Pancreas (tissue), 10 donors: Measurements from ENCODE around the gene GPR171. TPM values are rescaled to one million over a fixed set of nuclear protein-coding genes. Genes with fewer than 3 reads are reported as not detected.

ENCODE experiments used
- ATAC-seq, 4 donors: fragments of 200-7000 bp; cut with Tn5 transposase; one replicate each; pipeline versions ENCODE4 v1.8.0 to v1.9.1; 2020; ENCODE audit warnings: mild to moderate bottlenecking in 4 of 4, moderate library complexity in 4 of 4
- DNase-seq, 6 donors: peaks; one replicate each; pipeline ENCODE4 v3.0.0-alpha.2; 2020
- FAIRE-seq: peaks from 2 replicates; lab custom pipeline; 2012; peaks lifted over from hg19 to GRCh38; lab: Jason Lieb, UNC
- H3K27ac ChIP-seq, 4 donors: fragments of 200-600 bp; sonication (generic); 1 replicate in 3 of 4; 2 replicates in 1 of 4; pipeline versions ENCODE4 v1.5.0 to v1.8.0; 2020
- H3K27me3 ChIP-seq, 4 donors: fragments of 200-600 bp; one replicate each; pipeline ENCODE4 v1.8.0; 2021
- H3K36me3 ChIP-seq, 3 donors: fragments of 200-600 bp; sonication (generic) in 1 of 3; one replicate each; pipeline versions ENCODE4 v1.5.0 to v1.8.0; 2020 to 2021
- H3K4me1 ChIP-seq, 3 donors: fragments of 200-600 bp; one replicate each; pipeline ENCODE4 v1.8.0; 2021
- H3K4me3 ChIP-seq, 4 donors: fragments of 200-600 bp; sonication (generic) in 2 of 4; one replicate each; pipeline versions ENCODE4 v1.5.0 to v1.8.0; 2020 to 2021
- H3K9me3 ChIP-seq, 4 donors: fragments of 200-600 bp; one replicate each; pipeline ENCODE4 v1.8.0; 2021
- WGBS, 2 donors: extraction: QIAGEN DNeasy Blood & Tissue Kit; methylation state at CpG; one replicate each; pipeline ENCODE4 v1.1.7; 2013; 5-methylcytosine and 5-hydroxymethylcytosine counted together
- intact Hi-C, 3 donors: fragments of 100-400 bp; cut with DNase I; formaldehyde crosslinking; loops; one replicate each; pipeline versions ENCODE4 v1.11.1 to v1.14.2; 2022
- polyA plus RNA-seq, 2 donors: library from polyadenylated mRNA; stranded (reverse); fragments of 200-250 nt; gene quantifications; one replicate each; pipeline ENCODE4 v1.2.3, GENCODE V29; 2013
- total RNA-seq, 6 donors: library from RNA; stranded (reverse); fragmentation: NEBNext Ultra II Directional in 4 of 6; extraction: Animal tissue kit (Norgen Biotek cat#: 25700) in 4 of 6; gene quantifications; one replicate each; pipeline versions ENCODE4 v1.2.1 to v1.2.4, GENCODE V29; 2021 to 2023
- TF ChIP-seq, protein P1 (sequence below), 4 donors: fragments of 200-600 bp; sonication (generic) in 3 of 4; IDR thresholded peaks; one replicate each; pipeline versions ENCODE4 v1.5.0 to v1.8.0; 2021; ENCODE audit warnings: antibody characterized with exemption in 4 of 4
- donor health status: healthy with polysubstance abuse.
- donor health status: DM: no; HTN: no; CAD: no; lungs with moderate emphysema.
- donor health status: DM: no; HTN: no; CAD: no.
- donor health status: control.
- donor health status: control.
- donor health status: Bipolar disorder and iron deficiency.
- donor health status: DM: yes; HTN: yes; CAD: no.
- donor health status: DM: no; HTN: no; CAD: no.
- donor health status: DM: no; HTN: no; CAD: no.
- donor health status: DM: yes; HTN: yes; CAD: no.

Gene GPR171
- total and polyA plus RNA-seq, 8 donors: 0.12 to 0.92 (median 0.19) TPM; not detected in 2

DNA sequence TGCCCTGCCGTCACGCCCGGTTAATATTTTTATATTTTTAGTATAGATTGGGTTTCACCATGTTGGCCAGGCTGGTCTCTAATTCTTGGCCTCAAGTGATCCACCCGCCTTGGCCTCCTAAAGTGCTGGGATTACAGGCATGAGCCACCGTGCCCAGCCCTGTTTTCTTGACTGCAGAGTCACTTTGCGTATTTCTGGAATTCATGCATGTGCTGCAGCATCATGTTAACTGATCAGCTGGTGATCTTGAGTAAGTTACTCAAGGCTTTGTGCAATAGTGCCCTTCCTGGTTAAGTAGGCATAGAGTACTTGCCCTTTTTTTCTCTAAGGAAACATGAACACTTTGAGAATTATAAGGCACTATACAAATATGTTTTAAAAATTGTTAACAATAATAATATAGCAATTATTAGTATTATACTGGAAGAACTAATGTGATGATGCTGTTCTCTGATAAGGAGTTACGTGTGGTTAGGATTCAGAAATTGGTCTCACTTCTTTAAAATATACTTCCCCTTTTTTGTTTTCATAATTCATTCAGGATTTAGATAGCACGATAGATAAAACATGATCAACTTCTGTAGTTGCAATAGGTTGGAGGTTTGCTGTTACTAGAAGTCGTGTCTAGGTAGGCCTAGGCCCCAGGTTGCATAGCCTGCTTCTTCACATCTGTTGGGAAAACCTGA, 33.6 kb downstream of the GPR171 start:
- H3K36me3 ChIP-seq: no peaks in the 10 kb centered on the region
- no peak for DNase-seq

DNA sequence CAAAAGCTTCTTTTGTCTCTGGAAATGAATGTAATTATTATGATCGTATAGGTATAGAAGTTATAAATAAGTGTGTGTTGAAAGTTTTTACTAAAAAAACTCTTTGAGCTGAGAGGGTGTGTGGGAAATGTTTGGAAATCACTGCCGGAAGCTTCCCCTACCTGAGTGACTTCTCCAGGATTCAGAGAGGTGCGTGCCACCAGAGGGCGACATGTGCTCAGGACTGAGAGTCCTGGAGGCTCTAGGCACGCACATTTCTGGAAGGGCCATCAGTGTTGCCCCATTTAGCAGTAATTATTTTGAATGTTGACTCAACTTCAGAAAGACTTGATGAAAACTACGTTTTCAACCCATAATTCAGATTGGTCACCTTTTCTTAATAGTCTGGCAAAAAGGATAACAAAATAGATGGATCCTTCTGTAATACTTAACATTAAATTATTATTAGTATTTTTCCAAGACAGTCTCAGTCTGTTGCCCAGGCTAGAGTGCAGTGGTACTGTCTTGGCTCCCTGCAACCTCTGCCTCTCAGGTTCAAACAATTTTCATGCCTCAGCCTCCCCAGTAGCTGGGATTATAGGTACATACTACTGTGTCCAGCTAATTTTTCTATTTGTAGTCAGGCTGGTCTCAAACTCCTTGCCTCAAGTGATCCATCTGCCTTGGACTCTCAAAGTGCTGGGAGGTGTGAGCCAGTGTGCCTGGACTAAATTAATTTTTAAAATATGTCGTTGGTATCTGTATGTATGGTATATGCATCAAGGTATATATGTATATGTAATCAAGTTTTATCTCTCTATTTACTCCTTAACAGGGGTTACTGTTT, 34.5 kb downstream of the GPR171 start:
- H3K27me3 ChIP-seq: no peaks in the 10 kb centered on the region
- no peaks in the 10 kb centered on the region for H3K9me3 ChIP-seq
- no peaks in the 10 kb centered on the region for H3K4me1 ChIP-seq
- FAIRE-seq: no peak
- H3K27ac ChIP-seq: no peak overlapping the region
- no peaks in the 10 kb centered on the region for H3K36me3 ChIP-seq
- 12 to 14% methylated on average over 7 of the region's 7 CpGs for WGBS, 2 donors
- TF ChIP-seq, protein P1, sequence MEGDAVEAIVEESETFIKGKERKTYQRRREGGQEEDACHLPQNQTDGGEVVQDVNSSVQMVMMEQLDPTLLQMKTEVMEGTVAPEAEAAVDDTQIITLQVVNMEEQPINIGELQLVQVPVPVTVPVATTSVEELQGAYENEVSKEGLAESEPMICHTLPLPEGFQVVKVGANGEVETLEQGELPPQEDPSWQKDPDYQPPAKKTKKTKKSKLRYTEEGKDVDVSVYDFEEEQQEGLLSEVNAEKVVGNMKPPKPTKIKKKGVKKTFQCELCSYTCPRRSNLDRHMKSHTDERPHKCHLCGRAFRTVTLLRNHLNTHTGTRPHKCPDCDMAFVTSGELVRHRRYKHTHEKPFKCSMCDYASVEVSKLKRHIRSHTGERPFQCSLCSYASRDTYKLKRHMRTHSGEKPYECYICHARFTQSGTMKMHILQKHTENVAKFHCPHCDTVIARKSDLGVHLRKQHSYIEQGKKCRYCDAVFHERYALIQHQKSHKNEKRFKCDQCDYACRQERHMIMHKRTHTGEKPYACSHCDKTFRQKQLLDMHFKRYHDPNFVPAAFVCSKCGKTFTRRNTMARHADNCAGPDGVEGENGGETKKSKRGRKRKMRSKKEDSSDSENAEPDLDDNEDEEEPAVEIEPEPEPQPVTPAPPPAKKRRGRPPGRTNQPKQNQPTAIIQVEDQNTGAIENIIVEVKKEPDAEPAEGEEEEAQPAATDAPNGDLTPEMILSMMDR (IDR thresholded peaks at IDR 0.05): peak in 3 of 4 donors; percentile 56 to 67 (median 64)
- ATAC-seq: peak; percentile 81 to 95 (median 89)
- peak; percentile 47 to 86 (median 72) for DNase-seq
- no peak overlapping the region for H3K4me3 ChIP-seq
- intact Hi-C loops: loop anchor here in 1 of 3 donors (5.0 kb wide), 1 partner anchor 114 kb away; no protein-coding TSS in a partner anchor

More for the DNA sequence above, 33.6 kb downstream of the GPR171 start:
- no peak overlapping the region for H3K4me3 ChIP-seq
- no peaks in the 10 kb centered on the region for H3K4me1 ChIP-seq
- no peak overlapping the region for H3K27ac ChIP-seq
- no peaks in the 10 kb centered on the region for H3K27me3 ChIP-seq
- TF ChIP-seq, protein P1 (IDR thresholded peaks at IDR 0.05): no peak
- 82 to 89% methylated on average over 9 of the region's 9 CpGs for WGBS, 2 donors
- peak in 2 of 4 donors; percentile 37 to 69 for ATAC-seq
- H3K9me3 ChIP-seq: no peaks in the 10 kb centered on the region
- no peak for FAIRE-seq
- intact Hi-C loops: loop anchor here in 1 of 3 donors (5.0 kb wide), 1 partner anchor 113 kb away; no protein-coding TSS in a partner anchor

DNA sequence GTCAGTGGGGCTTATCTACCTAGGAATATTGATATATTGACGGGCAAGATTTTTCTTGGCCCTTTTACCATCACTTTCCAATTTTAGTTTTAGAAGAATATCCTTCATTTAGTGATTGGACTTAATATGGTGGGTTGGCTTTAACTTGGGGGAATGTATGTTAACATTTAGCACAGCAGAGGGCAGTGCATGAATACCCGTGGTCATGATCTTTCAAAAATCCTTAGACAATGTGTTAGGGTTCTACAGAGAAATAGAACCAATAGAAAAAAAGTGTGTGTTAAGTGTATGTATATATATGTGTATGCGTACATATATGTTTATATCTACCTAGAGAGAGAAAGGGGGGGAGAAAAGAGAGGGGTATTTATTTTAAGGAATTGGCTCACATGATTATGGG, 36.9 kb downstream of the GPR171 start:
- Histone ChIP-seq H3K27ac (no peak overlapping the region), H3K4me1 (no peaks in the 10 kb centered on the region), H3K36me3 (no peaks in the 10 kb centered on the region), H3K9me3 (no peaks in the 10 kb centered on the region), H3K27me3 (no peaks in the 10 kb centered on the region), H3K4me3 (no peak overlapping the region)
- TF ChIP-seq, protein P1 (IDR thresholded peaks at IDR 0.05): no peak
- WGBS, 2 donors: 64 to 72% methylated on average over 3 of the region's 3 CpGs
- no peak for FAIRE-seq
- intact Hi-C loops: loop anchor here in 1 of 3 donors (5.0 kb wide), 1 partner anchor 116 kb away; no protein-coding TSS in a partner anchor
- ATAC-seq: no peak
- DNase-seq: no peak

GRCh38 chr3:151165226-151165625, 37.8 kb downstream of the GPR171 start:
- DNase-seq (no peak), ATAC-seq (no peak), FAIRE-seq (no peak)
- TF ChIP-seq, protein P1 (IDR thresholded peaks at IDR 0.05): no peak
- Histone ChIP-seq H3K4me1 (no peaks in the 10 kb centered on the region), H3K27me3 (no peaks in the 10 kb centered on the region), H3K9me3 (no peaks in the 10 kb centered on the region), H3K27ac (no peak overlapping the region), H3K36me3 (no peaks in the 10 kb centered on the region), H3K4me3 (no peak overlapping the region)
- WGBS, 2 donors: 80 to 82% methylated on average over 7 of the region's 7 CpGs
- intact Hi-C loops: loop anchor here in 1 of 3 donors (5.0 kb wide), 1 partner anchor 117 kb away; no protein-coding TSS in a partner anchor
